Measurements from ENCODE around the gene GTPBP4.

The GTPBP4 gene

DNA sequence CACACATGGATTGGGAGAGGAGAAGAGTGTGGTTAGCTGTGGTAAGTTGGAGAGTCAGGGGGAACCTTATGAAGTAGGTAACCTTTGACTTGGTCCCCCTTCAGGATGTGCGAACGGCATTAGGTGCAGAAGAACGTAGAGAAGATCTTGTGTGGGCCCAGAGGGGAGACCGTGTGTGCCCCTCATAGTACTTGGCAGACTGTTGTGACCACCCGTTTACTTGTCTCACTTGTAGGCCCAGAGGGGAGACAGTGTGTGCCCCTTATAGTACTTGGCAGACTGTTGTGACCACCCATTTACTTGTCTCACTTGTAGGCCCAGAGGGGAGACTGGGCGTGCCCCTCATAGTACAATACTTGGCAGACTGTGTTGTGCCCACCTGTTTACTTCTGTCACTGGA lies 2.6 kb downstream of the GTPBP4 start:
- Histone ChIP-seq H3K79me2 (peaks cover 28% of the 10 kb centered on the region), H3K4me3 (ENCODE audit: low read depth, low read length) (no peak overlapping the region), H2AFZ (no peak overlapping the region), H3K27me3 (ENCODE audit: control insufficient read depth, insufficient read depth, low read length) (no peaks in the 10 kb centered on the region), H3K9ac (no peak overlapping the region), H3K27ac (no peak overlapping the region), H3K36me3 (ENCODE audit: control insufficient read depth, insufficient read depth, low read length) (no peaks in the 10 kb centered on the region), H3K4me2 (ENCODE audit: low read length) (no peak overlapping the region), H3K4me1 (peaks cover 13% of the 10 kb centered on the region), H3K9me3 (ENCODE audit: control insufficient read depth, low read length) (no peaks in the 10 kb centered on the region)
- TF ChIP-seq, protein P1, sequence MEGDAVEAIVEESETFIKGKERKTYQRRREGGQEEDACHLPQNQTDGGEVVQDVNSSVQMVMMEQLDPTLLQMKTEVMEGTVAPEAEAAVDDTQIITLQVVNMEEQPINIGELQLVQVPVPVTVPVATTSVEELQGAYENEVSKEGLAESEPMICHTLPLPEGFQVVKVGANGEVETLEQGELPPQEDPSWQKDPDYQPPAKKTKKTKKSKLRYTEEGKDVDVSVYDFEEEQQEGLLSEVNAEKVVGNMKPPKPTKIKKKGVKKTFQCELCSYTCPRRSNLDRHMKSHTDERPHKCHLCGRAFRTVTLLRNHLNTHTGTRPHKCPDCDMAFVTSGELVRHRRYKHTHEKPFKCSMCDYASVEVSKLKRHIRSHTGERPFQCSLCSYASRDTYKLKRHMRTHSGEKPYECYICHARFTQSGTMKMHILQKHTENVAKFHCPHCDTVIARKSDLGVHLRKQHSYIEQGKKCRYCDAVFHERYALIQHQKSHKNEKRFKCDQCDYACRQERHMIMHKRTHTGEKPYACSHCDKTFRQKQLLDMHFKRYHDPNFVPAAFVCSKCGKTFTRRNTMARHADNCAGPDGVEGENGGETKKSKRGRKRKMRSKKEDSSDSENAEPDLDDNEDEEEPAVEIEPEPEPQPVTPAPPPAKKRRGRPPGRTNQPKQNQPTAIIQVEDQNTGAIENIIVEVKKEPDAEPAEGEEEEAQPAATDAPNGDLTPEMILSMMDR (IDR thresholded peaks at IDR 0.05), result no peak

DNA sequence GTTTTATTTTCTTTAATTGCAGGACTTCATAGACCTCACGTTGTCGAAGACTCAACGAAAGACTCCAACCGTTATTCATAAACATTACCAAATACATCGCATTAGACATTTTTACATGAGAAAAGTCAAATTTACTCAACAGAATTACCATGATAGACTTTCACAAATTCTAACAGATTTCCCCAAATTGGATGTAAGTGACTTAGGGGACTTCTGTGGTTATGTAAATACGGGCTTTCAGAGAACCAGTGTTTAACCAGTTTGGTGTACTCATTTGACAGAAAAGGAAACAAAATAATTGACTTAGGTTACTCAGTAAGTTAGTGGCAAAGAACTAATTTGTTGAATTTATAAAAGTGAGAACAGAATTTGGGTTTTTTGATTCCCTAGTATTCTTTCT lies 4.2 kb downstream of the GTPBP4 start:
- no peak overlapping the region for H3K27ac ChIP-seq
- no peak overlapping the region for H3K4me3 ChIP-seq (ENCODE audit: low read depth, low read length)
- H3K9me3 ChIP-seq (ENCODE audit: control insufficient read depth, low read length), result no peaks in the 10 kb centered on the region

DNA sequence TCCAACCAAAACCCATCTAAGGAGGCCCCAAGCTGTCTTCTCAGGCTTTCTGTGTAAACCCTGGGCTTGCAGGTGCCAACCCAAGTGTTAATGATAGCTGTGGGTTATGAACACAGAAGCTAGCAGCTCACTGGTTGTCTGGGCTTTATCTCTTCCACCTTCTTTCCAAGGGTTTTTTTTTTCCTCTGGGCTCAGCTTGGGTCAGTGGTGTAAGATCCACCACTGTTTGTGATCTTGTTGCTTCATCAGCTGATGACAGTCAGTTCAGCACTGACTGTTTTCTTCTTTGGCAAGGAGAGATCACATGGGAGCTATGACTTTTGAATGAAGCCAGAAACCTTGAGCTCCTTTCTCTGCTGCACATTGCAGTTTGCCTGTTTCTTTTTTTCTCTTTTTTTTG lies 4.6 kb downstream of the GTPBP4 start:
- Histone ChIP-seq H3K4me3 (ENCODE audit: low read depth, low read length) (no peak overlapping the region), H3K4me1 (peaks cover 7% of the 10 kb centered on the region), H2AFZ (no peak overlapping the region), H3K36me3 (ENCODE audit: control insufficient read depth, insufficient read depth, low read length) (no peaks in the 10 kb centered on the region), H3K27me3 (ENCODE audit: control insufficient read depth, insufficient read depth, low read length) (no peaks in the 10 kb centered on the region), H3K9ac (no peak overlapping the region), H3K27ac (no peak overlapping the region), H3K79me2 (peaks cover 23% of the 10 kb centered on the region), H3K4me2 (ENCODE audit: low read length) (no peak overlapping the region), H3K9me3 (ENCODE audit: control insufficient read depth, low read length) (no peaks in the 10 kb centered on the region)
- TF ChIP-seq, protein P1 (IDR thresholded peaks at IDR 0.05), result no peak

More for the DNA sequence above, 4.2 kb downstream of the GTPBP4 start:
- H3K36me3 ChIP-seq (ENCODE audit: control insufficient read depth, insufficient read depth, low read length), result no peaks in the 10 kb centered on the region
- peaks cover 7% of the 10 kb centered on the region for H3K4me1 ChIP-seq
- H3K79me2 ChIP-seq, result peaks cover 25% of the 10 kb centered on the region
- no peak overlapping the region for H3K4me2 ChIP-seq (ENCODE audit: low read length)
- TF ChIP-seq, protein P1 (IDR thresholded peaks at IDR 0.05), result no peak
- H3K9ac ChIP-seq, result no peak overlapping the region
- H3K27me3 ChIP-seq (ENCODE audit: control insufficient read depth, insufficient read depth, low read length), result no peaks in the 10 kb centered on the region
- no peak overlapping the region for H2AFZ ChIP-seq

DNA sequence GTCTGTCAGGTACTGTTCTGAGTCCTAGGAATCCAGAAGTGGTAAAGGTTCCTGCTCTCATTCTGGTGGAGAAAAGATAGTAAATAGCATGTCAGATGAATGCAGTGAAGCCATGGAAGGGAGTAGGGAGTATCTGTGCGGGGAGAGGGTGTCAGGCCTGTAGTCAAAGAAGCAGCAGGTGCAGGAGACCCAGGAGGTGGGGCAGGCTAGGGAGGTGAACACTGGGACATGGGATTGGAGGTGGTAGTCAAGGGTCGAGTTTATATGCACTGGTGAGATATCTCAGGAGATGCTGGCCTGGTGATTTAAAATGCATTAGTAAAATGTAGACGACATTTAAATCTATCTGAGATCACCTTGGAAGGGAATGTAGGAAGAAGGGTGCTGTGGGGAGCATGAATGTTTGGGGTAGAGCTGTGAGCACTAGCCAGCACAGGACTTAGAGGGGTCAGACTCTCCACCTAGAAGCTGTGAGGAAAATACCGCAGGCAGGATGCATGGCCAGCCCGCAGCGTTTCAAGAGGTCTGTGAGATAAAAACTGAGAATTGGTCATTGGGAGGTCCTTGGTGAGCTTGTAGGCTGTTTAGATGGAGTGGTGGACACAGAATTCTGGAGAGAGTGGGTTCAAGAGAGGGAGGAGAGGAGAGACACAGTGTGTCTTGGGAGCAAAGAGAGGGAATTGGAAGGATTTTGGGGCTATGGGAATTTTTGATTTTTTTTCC lies 6.8 kb downstream of the GTPBP4 start:
- Histone ChIP-seq H3K4me2 (ENCODE audit: low read length) (no peak overlapping the region), H3K79me2 (peaks cover 6% of the 10 kb centered on the region), H3K36me3 (ENCODE audit: control insufficient read depth, insufficient read depth, low read length) (no peaks in the 10 kb centered on the region), H3K9me3 (ENCODE audit: control insufficient read depth, low read length) (no peaks in the 10 kb centered on the region), H3K4me1 (no peaks in the 10 kb centered on the region), H3K27ac (no peak overlapping the region), H3K4me3 (ENCODE audit: low read depth, low read length) (no peak overlapping the region), H3K27me3 (ENCODE audit: control insufficient read depth, insufficient read depth, low read length) (no peaks in the 10 kb centered on the region), H2AFZ (no peak overlapping the region), H3K9ac (no peak overlapping the region)
- TF ChIP-seq, protein P1 (IDR thresholded peaks at IDR 0.05), result no peak

DNA sequence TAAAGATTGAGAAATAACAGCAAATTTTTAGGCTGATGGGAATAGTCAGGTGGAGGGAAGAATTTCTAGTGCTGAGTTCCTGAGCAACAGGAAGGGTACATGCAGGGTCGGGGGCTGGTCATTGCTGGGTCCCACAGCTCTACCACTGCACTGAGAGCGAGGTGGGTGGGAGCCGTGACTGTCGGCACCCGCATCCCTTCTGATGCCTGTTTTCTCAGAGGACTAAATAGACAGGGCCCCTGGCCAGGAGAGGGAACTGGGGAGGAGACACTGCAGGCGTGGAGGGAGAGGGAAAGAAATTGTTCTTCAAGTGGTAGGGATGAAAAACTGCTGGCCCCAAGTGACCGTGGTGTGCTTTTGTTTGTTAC lies 7.3 kb downstream of the GTPBP4 start:
- Histone ChIP-seq H3K4me1 (no peaks in the 10 kb centered on the region), H3K9me3 (ENCODE audit: control insufficient read depth, low read length) (no peaks in the 10 kb centered on the region), H3K79me2 (peaks cover 3% of the 10 kb centered on the region), H3K27ac (no peak overlapping the region), H2AFZ (no peak overlapping the region), H3K36me3 (ENCODE audit: control insufficient read depth, insufficient read depth, low read length) (no peaks in the 10 kb centered on the region), H3K4me2 (ENCODE audit: low read length) (no peak overlapping the region), H3K27me3 (ENCODE audit: control insufficient read depth, insufficient read depth, low read length) (no peaks in the 10 kb centered on the region), H3K9ac (no peak overlapping the region), H3K4me3 (ENCODE audit: low read depth, low read length) (no peak overlapping the region)
- TF ChIP-seq, protein P1 (IDR thresholded peaks at IDR 0.05), result no peak

Data from parathyroid adenoma (tissue), 2 donors.